ENCODE measurements around the gene PLCB1. TPM values are rescaled to one million over a fixed set of nuclear protein-coding genes. Genes with fewer than 3 reads are reported as not detected.

Gene PLCB1
- total RNA-seq, 2 experiments from 2014 or later = 3.1 to 3.6 TPM

- no peak for TF ChIP-seq CTCF (IDR thresholded peaks at IDR 0.05)
- intact Hi-C loops (cut with micrococcal nuclease) = no loop called here
- Mint-ChIP-seq H3K4me3 (no peak overlapping the region), H3K36me3 (ENCODE audit: low read depth) (no peaks in the 10 kb centered on the region), H3K4me1 (ENCODE audit: low read depth) (peaks cover 9% of the 10 kb centered on the region), H3K27me3 (no peaks in the 10 kb centered on the region), H3K27ac (no peak overlapping the region), H3K9me3 (no peaks in the 10 kb centered on the region)
- CTCF ChIA-PET = no interaction called here
- POLR2A ChIA-PET = no interaction called here
- ATAC-seq (no peak), DNase-seq (no peak)
Observed at GRCh38 chr20:8425016-8425415, 292.9 kb downstream of the PLCB1 start.

GRCh38 chr20:8425802-8426201 lies 293.7 kb downstream of the PLCB1 start:
- intact Hi-C loops (cut with micrococcal nuclease) = no loop called here
- Mint-ChIP-seq H3K27me3 (no peaks in the 10 kb centered on the region), H3K4me1 (ENCODE audit: low read depth) (peaks cover 9% of the 10 kb centered on the region), H3K27ac (no peak overlapping the region), H3K36me3 (ENCODE audit: low read depth) (no peaks in the 10 kb centered on the region), H3K9me3 (no peaks in the 10 kb centered on the region), H3K4me3 (no peak overlapping the region)
- TF ChIP-seq CTCF (IDR thresholded peaks at IDR 0.05) = no peak
- ChIA-PET CTCF (interaction anchor here (0.6 to 1.0 kb wide), 3 partner anchors 36 to 426 kb away, joined by 3 read pairs; no protein-coding TSS in a partner anchor), POLR2A (no interaction called here)
- ATAC-seq (no peak), DNase-seq (no peak)

GRCh38 chr20:8427419-8428040 lies 295.5 kb downstream of the PLCB1 start:
- Mint-ChIP-seq H3K9me3 (no peaks in the 10 kb centered on the region), H3K36me3 (ENCODE audit: low read depth) (no peaks in the 10 kb centered on the region), H3K4me3 (no peak overlapping the region), H3K4me1 (ENCODE audit: low read depth) (peaks cover 9% of the 10 kb centered on the region), H3K27me3 (no peaks in the 10 kb centered on the region), H3K27ac (no peak overlapping the region)
- CTCF ChIA-PET = no interaction called here
- intact Hi-C loops (cut with micrococcal nuclease) = no loop called here
- TF ChIP-seq CTCF (IDR thresholded peaks at IDR 0.05) = no peak
- DNase-seq (no peak), ATAC-seq (no peak)
- POLR2A ChIA-PET = no interaction called here

GRCh38 chr20:8428988-8429387 lies 296.9 kb downstream of the PLCB1 start:
- H3K4me3 Mint-ChIP-seq = no peak overlapping the region
- TF ChIP-seq CTCF (IDR thresholded peaks at IDR 0.05) = no peak
- ChIA-PET POLR2A (no interaction called here), CTCF (no interaction called here)
- peak; percentile 65 for ATAC-seq
- no peaks in the 10 kb centered on the region for H3K36me3 Mint-ChIP-seq (ENCODE audit: low read depth)
- intact Hi-C loops (cut with micrococcal nuclease) = no loop called here
- no peak overlapping the region for H3K27ac Mint-ChIP-seq
- H3K4me1 Mint-ChIP-seq (ENCODE audit: low read depth) = peaks cover 9% of the 10 kb centered on the region
- no peaks in the 10 kb centered on the region for H3K9me3 Mint-ChIP-seq
- no peaks in the 10 kb centered on the region for H3K27me3 Mint-ChIP-seq
- DNase-seq = peak; percentile 19

- ATAC-seq = no peak
- CTCF ChIA-PET = no interaction called here
- POLR2A ChIA-PET = no interaction called here
- TF ChIP-seq CTCF (IDR thresholded peaks at IDR 0.05) = no peak
- intact Hi-C loops (cut with micrococcal nuclease) = no loop called here
- Mint-ChIP-seq H3K9me3 (no peaks in the 10 kb centered on the region), H3K36me3 (ENCODE audit: low read depth) (no peaks in the 10 kb centered on the region), H3K27ac (no peak overlapping the region), H3K4me1 (ENCODE audit: low read depth) (peaks cover 9% of the 10 kb centered on the region), H3K27me3 (no peaks in the 10 kb centered on the region), H3K4me3 (no peak overlapping the region)
- no peak for DNase-seq
Observed at GRCh38 chr20:8431538-8432434, 299.7 kb downstream of the PLCB1 start.
